Activated T-cell treated with anti-CD3 and anti-CD28 coated beads for 1 hour (primary cell): ENCODE measurements around the gene MFSD11.
A peak's percentile ranks its signal among the peaks of the same experiment; 100 is the strongest.
"Not testable (repeated sequence)": the region's sequence is repeated elsewhere in the genome, so short reads cannot be mapped to it uniquely, and the experiment has no call there.

Source experiments
- DNase-seq: peaks from one replicate; pipeline ENCODE4 v3.0.0-alpha.2; 2020; ENCODE audit warnings: low read depth

Gene MFSD11

GRCh38 chr17:76726776-76727718, 10.9 kb upstream of the MFSD11 start, which contains the start of gene METTL23:
Gene METTL23 (plus strand): TSS chr17:76726839. CDS start chr17:76729711, 2,872 bp downstream.
- DNase-seq = peak; percentile 64

- no peak for DNase-seq
These were observed 10.0 kb upstream of the MFSD11 start for GRCh38 chr17:76727745-76728456.

GRCh38 chr17:76731800-76732733, 5.9 kb upstream of the MFSD11 start:
- not testable (repeated sequence) for DNase-seq

GRCh38 chr17:76732734-76733617, 4.9 kb upstream of the MFSD11 start:
- DNase-seq = no peak

- DNase-seq = no peak
These were observed 4.3 kb upstream of the MFSD11 start for GRCh38 chr17:76733618-76733957.

- DNase-seq = no peak
These were observed 3.7 kb upstream of the MFSD11 start for GRCh38 chr17:76734080-76734840.

- DNase-seq = no peak
These were observed 2.9 kb upstream of the MFSD11 start for GRCh38 chr17:76735006-76735405.

- DNase-seq = no peak
These were observed 2.2 kb upstream of the MFSD11 start for GRCh38 chr17:76735586-76736348.

GRCh38 chr17:76736349-76737081, 1.4 kb upstream of the MFSD11 start:
- DNase-seq = peak; percentile 52

- peak; percentile 97 for DNase-seq
These were observed 740 bp upstream of the MFSD11 start, which contains the start of gene SRSF2 for GRCh38 chr17:76737082-76737675. Gene SRSF2 (minus strand): TSS chr17:76737331. CDS start chr17:76737160, 171 bp downstream.

- DNase-seq = no peak
These were observed 540 bp downstream of the MFSD11 start for GRCh38 chr17:76738468-76738850.

- DNase-seq = not testable (repeated sequence)
These were observed 1.7 kb downstream of the MFSD11 start for GRCh38 chr17:76739568-76740115.

- no peak for DNase-seq
These were observed 2.6 kb downstream of the MFSD11 start for GRCh38 chr17:76740329-76741118.

GRCh38 chr17:76742958-76743357, 5.0 kb downstream of the MFSD11 start:
- no peak for DNase-seq

GRCh38 chr17:76744747-76745146, 6.8 kb downstream of the MFSD11 start:
- DNase-seq = no peak

- DNase-seq = not testable (repeated sequence)
These were observed 7.9 kb downstream of the MFSD11 start for GRCh38 chr17:76745785-76746184.
